Lower leg skin (tissue), 3 donors: ENCODE measurements around the gene MYT1.
"Not testable (repeated sequence)": the region's sequence is repeated elsewhere in the genome, so short reads cannot be mapped to it uniquely, and the experiment has no call there.

Experiments
- POLR2A ChIP-seq, 2 donors: fragments of 450-650 bp; IDR thresholded peaks; one replicate each; pipeline ENCODE4 v1.6.1; 2016 to 2017; ENCODE audit warnings: antibody characterized with exemption in 2 of 2, mild to moderate bottlenecking in 1 of 2, moderate library complexity in 1 of 2
- TF ChIP-seq, protein P1 (sequence below), 3 donors: fragments of 450-650 bp; IDR thresholded peaks; one replicate each; pipeline ENCODE4 v1.5.1; 2016; ENCODE audit warnings: antibody characterized with exemption in 3 of 3, mild to moderate bottlenecking in 3 of 3, moderate library complexity in 2 of 3

DNA sequence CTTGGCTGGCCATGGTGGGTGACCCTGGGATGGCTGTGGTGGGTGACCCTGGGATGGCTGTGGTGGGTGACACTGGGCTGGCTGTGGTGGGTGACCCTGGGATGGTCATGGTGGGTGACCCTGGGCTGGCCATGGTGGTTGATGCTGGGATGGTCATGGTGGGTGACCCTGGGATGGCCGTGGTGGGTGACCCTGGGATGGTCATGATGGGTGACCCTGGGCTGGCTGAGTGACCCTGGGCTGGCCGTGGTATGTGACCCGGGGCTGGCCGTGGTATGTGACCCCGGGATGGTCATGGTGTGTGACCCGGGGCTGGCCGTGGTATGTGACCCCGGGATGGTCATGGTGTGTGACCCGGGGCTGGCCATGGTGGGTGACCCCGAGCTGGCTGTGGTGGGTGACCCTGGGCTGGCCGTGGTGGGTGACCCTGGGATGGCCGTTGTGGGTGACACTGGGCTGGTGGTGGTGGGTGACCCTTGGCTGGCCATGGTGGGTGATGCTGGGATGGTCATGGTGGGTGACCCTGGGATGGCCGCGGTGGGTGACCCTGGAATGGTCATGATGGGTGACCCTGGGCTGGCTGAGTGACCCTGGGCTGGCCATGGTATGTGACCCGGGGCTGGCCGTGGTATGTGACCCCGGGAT, 70.8 kb downstream of the MYT1 start:
- TF ChIP-seq POLR2A (IDR thresholded peaks at IDR 0.05), result not testable (repeated sequence)
- TF ChIP-seq, protein P1, sequence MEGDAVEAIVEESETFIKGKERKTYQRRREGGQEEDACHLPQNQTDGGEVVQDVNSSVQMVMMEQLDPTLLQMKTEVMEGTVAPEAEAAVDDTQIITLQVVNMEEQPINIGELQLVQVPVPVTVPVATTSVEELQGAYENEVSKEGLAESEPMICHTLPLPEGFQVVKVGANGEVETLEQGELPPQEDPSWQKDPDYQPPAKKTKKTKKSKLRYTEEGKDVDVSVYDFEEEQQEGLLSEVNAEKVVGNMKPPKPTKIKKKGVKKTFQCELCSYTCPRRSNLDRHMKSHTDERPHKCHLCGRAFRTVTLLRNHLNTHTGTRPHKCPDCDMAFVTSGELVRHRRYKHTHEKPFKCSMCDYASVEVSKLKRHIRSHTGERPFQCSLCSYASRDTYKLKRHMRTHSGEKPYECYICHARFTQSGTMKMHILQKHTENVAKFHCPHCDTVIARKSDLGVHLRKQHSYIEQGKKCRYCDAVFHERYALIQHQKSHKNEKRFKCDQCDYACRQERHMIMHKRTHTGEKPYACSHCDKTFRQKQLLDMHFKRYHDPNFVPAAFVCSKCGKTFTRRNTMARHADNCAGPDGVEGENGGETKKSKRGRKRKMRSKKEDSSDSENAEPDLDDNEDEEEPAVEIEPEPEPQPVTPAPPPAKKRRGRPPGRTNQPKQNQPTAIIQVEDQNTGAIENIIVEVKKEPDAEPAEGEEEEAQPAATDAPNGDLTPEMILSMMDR (IDR thresholded peaks at IDR 0.05), result not testable (repeated sequence)
